ENCODE results near the gene KRTAP10-12. TPM values are rescaled to one million over a fixed set of nuclear protein-coding genes. Genes with fewer than 3 reads are reported as not detected.

KRTAP10-12 gene
- polyA plus RNA-seq, 2 of the 4 experiments (the other 2 are of a cell fraction) = not detected

GRCh38 chr21:44722731-44723130, 25.8 kb downstream of the KRTAP10-12 start:
- DNase-seq (ENCODE audit: low read depth in 1 of 2, low spot score in 1 of 2) = no peak
- WGBS (ENCODE audit: missing lambda C conversion rate) = 67% methylated on average over 2 of the region's 5 CpGs
- no peak for ATAC-seq
- TF ChIP-seq PBX3 (IDR thresholded peaks at IDR 0.05) (no peak), BCL3 (IDR thresholded peaks at IDR 0.05) (no peak), KDM1A (IDR thresholded peaks at IDR 0.05; ENCODE audit: low read depth) (no peak)
- CTCF ChIA-PET = interaction anchor here (0.7 kb wide), 1 partner anchor 418 kb away, joined by 3 read pairs; no protein-coding TSS in a partner anchor
- H3K4me3 ChIP-seq = no peak overlapping the region
- H3K9me3 ChIP-seq = no peaks in the 10 kb centered on the region
- no peak for FAIRE-seq
- H3K27ac ChIP-seq = no peak overlapping the region
- POLR2A ChIA-PET = no interaction called here
- no peak overlapping the region for H3K4me2 ChIP-seq
- no peaks in the 10 kb centered on the region for H3K4me1 ChIP-seq

- no peaks in the 10 kb centered on the region for H3K9me3 ChIP-seq
- H3K4me2 ChIP-seq = no peak overlapping the region
- 60% methylated on average over 37 of the region's 61 CpGs for whole genome bisulfite sequencing (ENCODE audit: missing lambda C conversion rate)
- no peak overlapping the region for H3K4me3 ChIP-seq
- no peak for TF ChIP-seq CBX8 (IDR thresholded peaks at IDR 0.05)
- TF ChIP-seq RARB (CRISPR knock-in tag; IDR thresholded peaks at IDR 0.05) = no peak
- no peak for TF ChIP-seq EP300 (IDR thresholded peaks at IDR 0.05)
- no peak for TF ChIP-seq E2F6 (IDR thresholded peaks at IDR 0.05; ENCODE audit: borderline replicate concordance, low read depth)
- no peak for TF ChIP-seq SMC3 (IDR thresholded peaks at IDR 0.05)
- no peak for TF ChIP-seq ZC3H11A (IDR thresholded peaks at IDR 0.05)
- no peak for TF ChIP-seq EHF (CRISPR knock-in tag; IDR thresholded peaks at IDR 0.05)
- CTCF ChIA-PET = no interaction called here
- H3K27ac ChIP-seq = no peak overlapping the region
- no peaks in the 10 kb centered on the region for H3K4me1 ChIP-seq
- ATAC-seq = no peak
- no peak for FAIRE-seq
- POLR2A ChIA-PET = no interaction called here
- DNase-seq (ENCODE audit: low read depth in 1 of 2, low spot score in 1 of 2) = no peak
Measured at GRCh38 chr21:44723177-44724131, 26.5 kb downstream of the KRTAP10-12 start.

- POLR2A ChIA-PET = no interaction called here
- Histone ChIP-seq H3K9me3 (no peaks in the 10 kb centered on the region), H3K4me3 (no peak overlapping the region), H3K27ac (no peak overlapping the region), H3K4me2 (no peak overlapping the region), H3K4me1 (no peaks in the 10 kb centered on the region)
- FAIRE-seq (no peak), ATAC-seq (no peak), DNase-seq (ENCODE audit: low read depth in 1 of 2, low spot score in 1 of 2) (no peak)
- TF ChIP-seq CBX8 (IDR thresholded peaks at IDR 0.05) (no peak), TP53 (CRISPR knock-in tag; IDR thresholded peaks at IDR 0.05) (no peak), MAFK (IDR thresholded peaks at IDR 0.05; ENCODE audit: partially characterized antibody) (no peak), CBX2 (IDR thresholded peaks at IDR 0.05; ENCODE audit: borderline replicate concordance, low read depth) (no peak), NFE2L2 (conservative IDR thresholded peaks at IDR 0.05; ENCODE audit: low read length) (no peak), BCL3 (IDR thresholded peaks at IDR 0.05) (no peak), EHF (CRISPR knock-in tag; IDR thresholded peaks at IDR 0.05) (no peak), KDM5A (IDR thresholded peaks at IDR 0.05) (no peak), HOXB5 (CRISPR knock-in tag; IDR thresholded peaks at IDR 0.05) (no peak), RFX5 (IDR thresholded peaks at IDR 0.05) (no peak), E2F6 (IDR thresholded peaks at IDR 0.05; ENCODE audit: borderline replicate concordance, low read depth) (no peak), TFCP2L1 (CRISPR knock-in tag; IDR thresholded peaks at IDR 0.05) (no peak), GATA3 (IDR thresholded peaks at IDR 0.05; ENCODE audit: borderline replicate concordance) (no peak), FOXS1 (CRISPR knock-in tag; IDR thresholded peaks at IDR 0.05) (no peak), SREBF2 (IDR thresholded peaks at IDR 0.05) (no peak), CTCF (IDR thresholded peaks at IDR 0.05) (no peak), POLR2AphosphoS2 (conservative IDR thresholded peaks at IDR 0.05; ENCODE audit: low read length) (no peak)
- 62% methylated on average over 7 of the region's 7 CpGs for WGBS (ENCODE audit: missing lambda C conversion rate)
- CTCF ChIA-PET = no interaction called here
Measured at GRCh38 chr21:44724196-44724595, 27.2 kb downstream of the KRTAP10-12 start.
